Stimulated activated CD8-positive, alpha-beta memory T cell treated with anti-CD3 and anti-CD28 coated beads, Interleukin-4, amount 100 ng/mL, for 48 hours (primary cell): Measurements from ENCODE around the gene SLC31A1.

Source experiments
- DNase-seq: peaks from one replicate; pipeline ENCODE4 v3.0.0-alpha.2; 2020

Gene SLC31A1

DNA sequence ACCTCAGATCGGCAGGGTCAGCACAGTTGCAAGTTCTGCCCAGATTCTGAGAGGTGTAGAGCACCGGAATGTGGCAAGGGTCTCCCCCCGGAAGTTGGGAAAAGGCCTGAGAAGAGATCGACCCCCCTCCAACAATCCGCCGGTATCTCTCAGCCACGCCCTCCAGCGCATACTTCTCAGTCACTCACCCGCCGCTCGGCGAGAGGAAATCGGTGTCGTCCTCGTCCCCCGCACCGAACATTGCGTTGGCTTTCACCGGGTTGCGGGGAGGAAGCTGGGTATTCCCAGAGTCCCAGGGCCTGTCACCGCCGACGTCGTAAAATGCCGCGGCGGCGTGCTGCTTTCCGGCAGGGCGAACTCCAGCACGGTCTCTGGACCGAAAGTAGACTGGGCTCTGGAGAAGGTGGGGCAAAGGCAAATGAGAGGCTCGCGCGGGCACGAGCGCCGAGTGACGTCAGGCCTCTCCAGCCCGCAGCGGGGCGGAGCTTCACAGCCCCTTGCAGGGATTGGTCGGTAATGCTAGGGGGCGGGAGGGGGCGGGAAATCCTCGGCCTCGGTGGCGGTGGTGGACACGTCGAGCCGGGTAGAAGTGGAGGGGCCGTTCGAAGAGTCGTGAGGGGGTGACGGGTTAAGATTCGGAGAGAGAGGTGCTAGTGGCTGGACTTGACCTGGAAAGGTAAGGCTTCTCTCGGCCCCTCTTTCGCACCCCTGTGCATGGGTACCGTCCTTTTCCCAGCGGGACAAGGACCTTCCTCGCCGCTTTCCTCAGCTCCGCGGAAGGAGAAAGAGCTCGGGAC lies at the start of gene SLC31A1, which contains the start of gene FKBP15:
Gene SLC31A1 (plus strand): TSS at position 542 of the 797 bp plus-strand sequence. CDS start 34,605 bp downstream, outside the sequence.
Gene FKBP15 (minus strand): TSS at position 275 of the 797 bp plus-strand sequence. CDS start 34 bp downstream, at position 241.
- peak; percentile 98 for DNase-seq

GRCh38 chr9:113173341-113173740 lies 48.0 kb upstream of the SLC31A1 start:
- no peak for DNase-seq

- no peak for DNase-seq
These were observed 44.5 kb upstream of the SLC31A1 start for GRCh38 chr9:113176803-113177202.

DNA sequence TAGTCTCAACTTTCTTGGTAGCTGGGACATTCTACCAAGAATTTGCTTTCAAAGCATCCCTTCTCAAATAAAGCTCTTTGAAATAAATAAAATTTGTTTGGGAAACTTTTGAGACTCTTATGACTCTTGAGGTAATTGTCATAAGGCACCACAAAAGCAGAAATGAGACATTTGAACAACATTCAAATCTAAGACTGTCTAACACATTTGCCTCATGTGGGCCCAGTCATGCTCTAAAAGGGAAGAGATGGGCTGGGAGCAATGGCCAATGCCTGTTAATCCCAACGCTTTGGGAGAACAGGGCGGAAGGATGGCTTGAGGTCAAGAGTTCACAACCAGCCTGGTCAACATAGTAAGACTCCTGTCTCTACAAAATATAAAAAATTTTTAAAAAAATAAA lies 44.1 kb upstream of the SLC31A1 start:
- no peak for DNase-seq

DNA sequence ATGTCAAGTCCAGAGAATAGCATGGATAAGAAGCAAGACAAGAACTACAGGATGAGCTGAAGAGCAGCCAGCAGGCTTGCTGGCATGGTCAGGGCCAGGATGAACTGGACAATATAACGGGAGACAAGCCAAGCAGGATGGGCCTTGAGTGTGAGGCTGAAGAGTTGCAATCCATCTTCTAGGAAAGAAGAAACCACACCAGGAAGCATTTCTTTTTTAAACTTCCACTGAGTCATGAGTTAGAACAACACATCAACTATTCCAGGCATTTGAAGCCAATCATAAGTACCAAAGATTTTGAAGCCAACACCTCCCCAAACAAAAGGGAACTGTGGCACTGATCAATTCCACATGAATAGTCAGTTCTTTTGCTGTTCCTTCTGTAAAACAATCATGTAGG lies 43.3 kb upstream of the SLC31A1 start:
- no peak for DNase-seq

GRCh38 chr9:113179839-113180238 lies 41.5 kb upstream of the SLC31A1 start:
- DNase-seq, result no peak

- no peak for DNase-seq
These were observed 40.2 kb upstream of the SLC31A1 start for GRCh38 chr9:113181165-113181564.

- DNase-seq, result no peak
These were observed 37.3 kb upstream of the SLC31A1 start for GRCh38 chr9:113183956-113184488.

- DNase-seq, result no peak
These were observed 36.8 kb upstream of the SLC31A1 start for GRCh38 chr9:113184539-113184938.

DNA sequence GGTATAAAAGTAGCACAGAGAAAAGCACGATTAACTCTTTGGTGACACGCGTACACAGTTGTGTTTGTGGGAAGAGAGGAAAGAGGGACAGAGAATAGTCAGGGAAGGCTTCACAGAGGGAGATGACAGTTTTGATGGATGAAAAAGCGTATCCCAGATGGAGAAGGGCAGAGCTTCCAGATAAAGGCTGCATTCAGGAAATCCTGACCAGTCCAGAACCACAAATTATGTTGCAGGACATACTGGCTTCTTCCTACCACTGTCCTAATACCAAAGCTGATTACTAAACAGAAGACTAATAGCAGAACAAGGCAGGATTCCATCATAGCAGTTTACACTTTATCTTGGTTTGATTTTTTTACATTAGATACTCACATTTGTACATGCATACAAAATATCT lies 36.1 kb upstream of the SLC31A1 start:
- DNase-seq, result no peak

- no peak for DNase-seq
These were observed 35.1 kb upstream of the SLC31A1 start for GRCh38 chr9:113186137-113186755.

DNA sequence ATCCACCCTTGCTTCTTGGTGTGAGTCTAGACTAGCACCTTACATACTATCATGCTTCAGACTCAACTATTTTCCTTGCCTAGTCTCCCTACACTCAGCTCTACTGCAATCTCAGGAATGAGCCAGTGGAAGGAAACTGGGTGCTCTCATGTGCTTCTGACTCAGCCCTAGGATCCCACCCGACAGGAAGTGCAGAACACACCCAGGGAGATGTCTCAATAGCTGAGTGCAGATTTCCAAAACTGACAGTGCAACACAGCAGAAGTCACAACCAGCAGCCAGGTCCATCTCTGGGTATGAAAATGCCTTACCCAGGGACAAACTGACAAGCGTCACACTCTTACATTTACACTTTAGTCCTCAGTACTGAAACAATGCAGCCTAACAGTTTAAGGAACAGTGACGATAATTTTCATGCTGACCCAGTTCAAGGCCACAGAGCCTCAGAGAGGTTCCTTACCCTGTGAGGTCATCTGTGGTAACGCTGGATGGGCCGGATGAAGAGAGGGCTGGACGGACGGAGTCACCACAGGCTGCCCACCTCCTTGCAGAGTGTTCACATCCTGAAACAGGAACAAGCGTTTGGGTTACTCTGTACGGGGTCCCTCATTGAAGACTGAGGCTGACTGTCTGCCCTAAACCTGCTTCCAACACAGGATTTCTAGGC lies 33.3 kb upstream of the SLC31A1 start:
- DNase-seq, result no peak

GRCh38 chr9:113192455-113192854 lies 28.9 kb upstream of the SLC31A1 start:
- DNase-seq, result no peak

- no peak for DNase-seq
These were observed 21.5 kb upstream of the SLC31A1 start for GRCh38 chr9:113199683-113200329.

GRCh38 chr9:113205432-113205831 lies 15.9 kb upstream of the SLC31A1 start:
- no peak for DNase-seq

DNA sequence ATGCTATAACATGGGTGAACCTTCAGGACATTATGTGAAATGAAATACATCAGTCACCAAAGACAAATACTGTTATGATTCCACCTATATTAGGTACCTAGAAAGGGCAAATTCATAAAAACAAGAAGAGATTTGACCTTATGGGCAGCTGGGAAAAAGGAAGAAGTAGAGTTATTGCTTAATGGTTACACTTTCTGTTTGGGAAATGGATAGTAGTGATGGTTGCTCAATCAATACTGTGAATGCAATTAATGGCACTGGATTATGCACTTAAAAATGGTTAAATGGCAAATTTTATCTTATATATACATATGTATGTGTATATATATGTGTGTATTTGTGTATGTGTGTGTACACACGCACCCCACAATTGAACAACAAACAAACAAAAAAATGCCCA lies 15.5 kb upstream of the SLC31A1 start:
- DNase-seq, result no peak

- DNase-seq, result no peak
These were observed 10.5 kb upstream of the SLC31A1 start for GRCh38 chr9:113210815-113211214.

DNA sequence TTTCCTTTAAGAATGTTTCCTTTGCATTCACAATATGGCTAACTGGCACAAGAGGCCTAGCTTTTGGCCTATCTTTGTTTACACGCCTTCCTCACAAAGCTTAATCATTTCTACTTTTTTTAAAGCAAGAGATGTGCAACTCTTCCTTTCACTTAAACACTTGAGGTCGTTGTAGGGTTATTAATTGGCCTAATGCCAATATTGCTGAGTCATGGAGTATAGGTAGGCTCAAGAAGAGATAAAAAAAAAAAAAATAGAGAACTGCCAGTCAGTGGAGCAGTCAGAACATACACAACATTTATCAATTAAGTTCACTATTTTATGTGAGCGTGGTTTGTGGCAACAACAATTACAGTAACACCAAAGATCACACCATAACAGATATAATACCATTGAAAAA lies 6.2 kb upstream of the SLC31A1 start:
- DNase-seq, result no peak

GRCh38 chr9:113216406-113216805 lies 4.9 kb upstream of the SLC31A1 start:
- DNase-seq, result no peak

DNA sequence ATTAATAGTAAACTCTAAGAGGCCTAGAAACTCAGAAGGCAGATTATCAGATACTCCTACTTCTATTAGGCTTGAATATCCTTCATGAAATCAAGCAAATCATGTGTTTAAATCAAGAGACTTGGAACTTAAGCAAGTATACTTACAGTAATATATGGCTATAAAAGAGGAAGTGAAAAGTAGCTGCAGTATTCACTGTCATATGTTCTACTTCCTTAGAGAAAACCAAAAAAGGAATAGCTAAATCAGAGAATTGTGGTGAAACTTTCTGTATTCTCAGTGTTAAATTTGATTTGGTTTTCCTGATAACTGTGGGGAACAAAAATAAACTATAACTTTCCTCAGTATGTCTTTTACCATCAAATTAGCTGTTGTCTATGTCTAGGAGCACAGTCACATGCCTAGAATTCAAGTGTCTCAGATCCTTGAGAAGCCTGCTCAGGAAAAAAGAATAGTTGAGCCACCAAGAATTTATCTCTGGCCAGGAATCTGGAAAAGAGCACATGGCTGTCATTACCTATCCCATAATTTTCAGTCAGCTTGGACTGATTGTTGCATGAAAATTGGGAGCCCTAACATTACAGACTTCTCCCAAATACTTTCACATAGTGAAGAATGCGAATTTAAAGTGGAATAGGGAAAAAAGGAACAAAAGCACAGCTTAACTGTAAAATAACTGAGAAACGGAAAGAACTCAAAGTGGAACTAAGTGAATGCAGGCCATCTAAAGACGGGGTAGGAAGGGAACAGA lies 2.0 kb upstream of the SLC31A1 start:
- no peak for DNase-seq

DNA sequence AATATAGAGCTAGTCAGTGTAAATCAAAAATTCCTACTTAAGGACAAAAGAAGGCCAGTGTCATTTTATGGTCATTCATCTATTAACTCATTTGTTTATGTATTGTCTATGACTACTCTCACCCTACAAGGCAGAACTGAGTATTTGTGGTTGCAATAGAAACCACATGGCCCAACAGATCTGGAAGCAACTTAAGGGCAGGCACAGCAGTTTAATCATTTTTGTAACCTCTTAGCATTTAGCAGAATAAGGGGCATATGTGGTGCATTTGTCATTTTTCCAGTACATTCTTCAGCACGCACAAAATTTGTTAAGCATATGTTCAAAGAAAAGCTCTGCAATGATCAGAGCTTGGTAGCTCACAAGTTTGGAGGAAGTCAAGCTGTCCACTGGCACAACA lies 1.4 kb upstream of the SLC31A1 start:
- DNase-seq, result peak; percentile 28

GRCh38 chr9:113220467-113221002 lies 809 bp upstream of the SLC31A1 start:
- DNase-seq, result no peak
